Nephron progenitor cell (in vitro differentiated cells): Measurements from ENCODE around the gene PKHD1.

ENCODE experiments used
- DNase-seq: peaks from one replicate; pipeline ENCODE4 v3.0.0; 2021
- H3K27ac Mint-ChIP-seq: 2 replicates; pipeline ENCODE4 v1.8.0; 2021; ENCODE audit warnings: mild to moderate bottlenecking, moderate library complexity, mixed read lengths
- H3K27me3 Mint-ChIP-seq: 2 replicates; pipeline ENCODE4 v1.8.0; 2021; ENCODE audit warnings: mild to moderate bottlenecking, low read depth, mixed read lengths; ENCODE audit not compliant: poor library complexity
- H3K36me3 Mint-ChIP-seq: 2 replicates; pipeline ENCODE4 v1.8.0; 2021; ENCODE audit warnings: low read depth, mixed read lengths
- H3K4me1 Mint-ChIP-seq: 2 replicates; pipeline ENCODE4 v1.8.0; 2021; ENCODE audit warnings: mixed read lengths
- H3K4me3 Mint-ChIP-seq: 2 replicates; pipeline ENCODE4 v1.8.0; 2021; ENCODE audit warnings: mild to moderate bottlenecking, moderate library complexity, mixed read lengths
- H3K9me3 Mint-ChIP-seq: 2 replicates; pipeline ENCODE4 v1.8.0; 2021; ENCODE audit warnings: mild to moderate bottlenecking, moderate library complexity, mixed read lengths
- CTCF ChIP-seq: fragments of 200-600 bp; sonication (generic); IDR thresholded peaks from 2 replicates; pipeline ENCODE4 v1.5.0; 2021; ENCODE audit warnings: antibody characterized with exemption

The PKHD1 gene

GRCh38 chr6:51892339-51892738 lies 195.1 kb downstream of the PKHD1 start:
- no peak for DNase-seq
- no peak for TF ChIP-seq CTCF
- Mint-ChIP-seq H3K36me3 (no peaks in the 10 kb centered on the region), H3K27me3 (peaks cover 4% of the 10 kb centered on the region), H3K4me1 (no peaks in the 10 kb centered on the region), H3K9me3 (peaks cover 10% of the 10 kb centered on the region), H3K4me3 (no peak overlapping the region), H3K27ac (no peak overlapping the region)

- Mint-ChIP-seq H3K27ac (no peak overlapping the region), H3K36me3 (no peaks in the 10 kb centered on the region), H3K4me3 (no peak overlapping the region), H3K27me3 (peaks cover 4% of the 10 kb centered on the region), H3K9me3 (peaks cover 5% of the 10 kb centered on the region), H3K4me1 (no peaks in the 10 kb centered on the region)
- TF ChIP-seq CTCF = no peak
- no peak for DNase-seq
These were observed 195.6 kb downstream of the PKHD1 start for GRCh38 chr6:51891784-51892183.

- H3K36me3 Mint-ChIP-seq = no peaks in the 10 kb centered on the region
- no peak overlapping the region for H3K27ac Mint-ChIP-seq
- no peaks in the 10 kb centered on the region for H3K9me3 Mint-ChIP-seq
- H3K27me3 Mint-ChIP-seq = peaks cover 4% of the 10 kb centered on the region
- no peak for TF ChIP-seq CTCF
- no peak for DNase-seq
- H3K4me3 Mint-ChIP-seq = no peak overlapping the region
- no peaks in the 10 kb centered on the region for H3K4me1 Mint-ChIP-seq
These were observed 199.6 kb downstream of the PKHD1 start for GRCh38 chr6:51887859-51888258.

- H3K4me1 Mint-ChIP-seq = no peaks in the 10 kb centered on the region
- peaks cover 4% of the 10 kb centered on the region for H3K27me3 Mint-ChIP-seq
- no peak overlapping the region for H3K4me3 Mint-ChIP-seq
- no peaks in the 10 kb centered on the region for H3K9me3 Mint-ChIP-seq
- no peak for DNase-seq
- H3K36me3 Mint-ChIP-seq = no peaks in the 10 kb centered on the region
- no peak overlapping the region for H3K27ac Mint-ChIP-seq
- TF ChIP-seq CTCF = no peak
These were observed 201.5 kb downstream of the PKHD1 start for GRCh38 chr6:51885957-51886356.

GRCh38 chr6:51868591-51869355 lies 218.6 kb downstream of the PKHD1 start:
- H3K27ac Mint-ChIP-seq = no peak overlapping the region
- H3K4me3 Mint-ChIP-seq = no peak overlapping the region
- no peak for TF ChIP-seq CTCF
- H3K9me3 Mint-ChIP-seq = no peaks in the 10 kb centered on the region
- no peaks in the 10 kb centered on the region for H3K4me1 Mint-ChIP-seq
- no peaks in the 10 kb centered on the region for H3K36me3 Mint-ChIP-seq
- peaks cover 8% of the 10 kb centered on the region for H3K27me3 Mint-ChIP-seq
- DNase-seq = no peak

GRCh38 chr6:51866867-51867266 lies 220.5 kb downstream of the PKHD1 start:
- Mint-ChIP-seq H3K4me3 (no peak overlapping the region), H3K36me3 (no peaks in the 10 kb centered on the region), H3K4me1 (no peaks in the 10 kb centered on the region), H3K27ac (no peak overlapping the region), H3K27me3 (peaks cover 3% of the 10 kb centered on the region), H3K9me3 (no peaks in the 10 kb centered on the region)
- no peak for TF ChIP-seq CTCF
- no peak for DNase-seq
